Measurements from ENCODE around the gene GOLIM4.

The GOLIM4 gene

GRCh38 chr3:168083906-168084305 lies 11.8 kb downstream of the GOLIM4 start:
- no peak for TF ChIP-seq CTCF (IDR thresholded peaks at IDR 0.05; ENCODE audit: low read depth, low read length)
- DNase-seq (ENCODE audit: extremely low read depth, low read depth), result no peak

DNA sequence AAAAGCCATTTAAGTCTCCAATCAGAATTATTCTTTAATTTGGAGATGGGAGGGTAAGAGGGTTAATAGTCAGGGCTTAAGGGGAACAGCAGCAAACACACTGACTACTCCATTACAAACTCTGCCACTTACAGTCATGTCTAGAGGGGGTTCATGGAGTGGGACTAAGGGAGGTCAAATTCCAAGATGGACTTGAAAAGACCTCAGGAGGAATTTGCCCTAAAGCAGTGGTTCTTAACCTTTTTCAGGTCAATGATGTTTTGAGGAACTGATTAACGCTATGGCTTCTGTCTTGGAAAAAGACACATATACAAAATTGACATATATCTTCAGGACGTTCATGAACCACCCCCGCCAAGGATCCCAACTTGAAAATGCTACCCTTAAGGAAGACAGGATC lies 13.9 kb downstream of the GOLIM4 start:
- TF ChIP-seq CTCF (IDR thresholded peaks at IDR 0.05; ENCODE audit: low read depth, low read length), result no peak
- no peak for DNase-seq (ENCODE audit: extremely low read depth, low read depth)

- no peak for TF ChIP-seq CTCF (IDR thresholded peaks at IDR 0.05; ENCODE audit: low read depth, low read length)
- no peak for DNase-seq (ENCODE audit: extremely low read depth, low read depth)
Observed at GRCh38 chr3:168081171-168081771, 14.5 kb downstream of the GOLIM4 start.

DNA sequence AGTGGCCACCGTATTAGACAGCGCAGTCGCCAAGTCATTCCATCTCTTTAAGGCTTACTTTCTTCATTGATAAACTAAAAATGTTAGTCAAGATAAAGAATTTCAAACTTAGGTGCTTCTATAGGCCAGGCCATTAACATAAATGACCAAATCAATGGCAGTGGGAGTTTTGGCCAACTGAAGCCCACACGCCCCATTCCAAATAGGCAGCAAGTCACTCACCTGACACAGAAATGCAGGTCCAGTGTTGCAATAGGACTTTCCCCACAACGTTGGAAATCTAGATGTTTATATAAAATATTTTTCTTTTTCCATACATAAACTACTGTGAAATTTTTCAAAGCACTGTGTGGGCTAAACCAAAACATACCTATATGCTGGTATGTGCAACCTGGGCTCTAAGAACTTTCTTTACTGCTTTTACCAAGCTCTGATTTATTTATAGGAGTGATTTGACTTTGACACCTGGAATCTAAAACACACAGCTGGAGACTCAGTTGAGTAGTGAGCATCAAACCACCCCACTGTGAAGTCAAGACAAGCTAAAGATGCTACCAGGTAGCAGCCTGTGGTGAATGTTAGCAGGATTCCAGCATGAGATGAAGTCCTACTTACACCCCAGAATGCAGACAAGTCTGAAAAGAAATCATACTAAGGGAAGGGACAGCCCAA lies 15.1 kb downstream of the GOLIM4 start:
- DNase-seq (ENCODE audit: extremely low read depth, low read depth), result no peak
- TF ChIP-seq CTCF (IDR thresholded peaks at IDR 0.05; ENCODE audit: low read depth, low read length), result no peak

GRCh38 chr3:168080022-168080421 lies 15.7 kb downstream of the GOLIM4 start:
- TF ChIP-seq CTCF (IDR thresholded peaks at IDR 0.05; ENCODE audit: low read depth, low read length), result no peak
- no peak for DNase-seq (ENCODE audit: extremely low read depth, low read depth)

- no peak for DNase-seq (ENCODE audit: extremely low read depth, low read depth)
- TF ChIP-seq CTCF (IDR thresholded peaks at IDR 0.05; ENCODE audit: low read depth, low read length), result no peak
Observed at GRCh38 chr3:168077091-168077490, 18.6 kb downstream of the GOLIM4 start.

DNA sequence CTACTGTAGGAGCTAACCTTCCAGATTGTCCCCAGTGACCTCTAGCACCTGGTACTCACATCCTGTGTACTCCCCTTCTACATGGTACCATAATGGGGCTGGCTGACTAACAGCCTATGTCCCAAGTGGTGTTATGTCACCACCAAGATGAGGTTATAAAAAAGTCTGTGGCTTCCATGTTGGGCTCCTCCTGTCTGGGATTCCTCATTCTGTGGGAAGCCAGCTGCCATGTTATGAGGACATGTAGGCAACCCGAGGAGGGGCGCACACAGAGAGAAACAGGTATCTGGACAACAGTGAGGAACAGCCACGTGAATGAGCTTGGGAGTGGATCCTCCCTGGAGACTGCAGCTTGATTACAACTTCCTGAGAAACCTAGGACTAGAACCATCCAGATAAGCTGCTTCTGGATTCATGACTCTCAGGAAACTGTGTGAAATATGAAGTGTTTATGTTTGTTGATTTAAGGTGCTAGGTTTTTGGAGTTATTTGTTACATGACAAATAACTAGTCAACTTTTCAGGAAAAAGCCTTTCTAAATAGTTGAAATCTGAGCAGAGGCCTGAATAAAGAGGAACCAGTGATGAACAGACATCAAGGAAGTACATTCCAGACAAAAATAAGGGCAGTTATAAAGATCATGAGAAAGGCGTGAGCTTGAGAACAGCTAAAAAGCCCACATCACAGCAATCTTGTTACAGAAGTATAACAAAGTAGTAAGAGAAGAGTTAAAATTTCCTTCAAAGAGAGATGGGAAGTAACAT lies 21.7 kb downstream of the GOLIM4 start:
- no peak for TF ChIP-seq CTCF (IDR thresholded peaks at IDR 0.05; ENCODE audit: low read depth, low read length)
- no peak for DNase-seq (ENCODE audit: extremely low read depth, low read depth)

Data from AG09319 (cell line).